ENCODE data around the gene NECTIN2.

GRCh38 chr19:44884566-44884965, 38.5 kb downstream of the NECTIN2 start:
- TF ChIP-seq CTCF (IDR thresholded peaks at IDR 0.05; ENCODE audit: low read length) (no peak), EZH2 (IDR thresholded peaks at IDR 0.05; ENCODE audit: borderline replicate concordance, low read length) (no peak)
